HPDE6-E6E7 (cell line): ENCODE results near the gene PCDH9.
A peak's percentile ranks its signal among the peaks of the same experiment; 100 is the strongest.
"Not testable (repeated sequence)": the region's sequence is repeated elsewhere in the genome, so short reads cannot be mapped to it uniquely, and the experiment has no call there.

Experiments used
- DNase-seq: peaks from one replicate; pipeline ENCODE4 v3.0.0; 2011; ENCODE audit warnings: missing footprints; ENCODE audit errors: extremely low spot score

PCDH9 gene

DNA sequence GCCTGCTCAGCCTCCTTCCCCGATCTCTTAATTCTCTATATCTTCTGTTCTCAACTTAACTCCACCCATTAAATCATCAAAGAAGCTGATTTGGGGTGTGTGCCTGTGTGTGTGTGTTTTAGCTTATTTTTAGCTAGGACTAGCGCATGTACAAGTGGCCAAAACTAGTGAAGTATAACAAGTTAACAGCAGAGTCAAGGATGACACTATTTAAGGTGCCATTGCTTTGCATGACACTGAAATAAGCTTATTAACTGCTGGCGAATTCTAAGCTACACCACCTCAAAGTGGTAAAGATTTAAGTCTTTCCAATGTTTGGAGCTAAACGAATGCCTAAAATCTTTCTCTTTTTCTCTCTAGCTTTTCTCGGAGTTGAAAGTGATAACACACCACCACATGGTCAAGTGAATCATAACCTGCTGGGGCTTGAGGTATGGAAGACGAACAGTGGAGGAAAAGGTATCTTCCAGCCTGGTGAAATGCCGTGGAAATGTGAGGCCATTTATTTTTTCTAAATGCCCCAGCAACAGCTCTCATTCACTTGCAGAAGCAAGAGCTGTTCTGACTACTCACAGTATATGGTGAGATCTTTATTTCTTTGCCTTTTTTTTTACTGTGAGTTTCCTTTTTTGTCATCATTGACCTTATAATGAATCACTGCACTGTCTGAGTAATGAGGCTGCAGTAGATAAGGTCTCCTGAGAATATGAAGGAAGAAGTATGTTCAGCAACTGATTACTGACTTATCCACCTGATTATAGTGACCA lies 570.3 kb downstream of the PCDH9 start:
- DNase-seq = peak; percentile 39

DNA sequence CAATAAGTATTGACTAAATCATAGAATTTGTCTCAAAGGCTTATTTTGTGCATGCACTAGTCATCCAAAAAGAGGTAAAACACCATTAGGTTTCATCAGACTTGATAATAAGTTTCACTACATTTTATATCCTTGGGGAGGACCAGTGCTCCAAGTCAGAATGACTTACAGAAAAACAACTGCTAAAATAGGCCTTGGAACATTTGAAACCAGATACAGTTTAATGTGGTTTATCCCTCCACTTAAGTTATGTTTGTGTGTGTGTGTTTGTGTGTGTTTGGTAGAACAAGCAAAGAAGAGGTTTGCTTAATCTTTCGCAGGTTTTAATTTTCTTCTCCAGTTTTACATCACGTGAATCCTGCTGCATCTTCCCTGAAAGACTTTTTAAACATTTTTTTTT lies 570.9 kb downstream of the PCDH9 start:
- DNase-seq = no peak

DNA sequence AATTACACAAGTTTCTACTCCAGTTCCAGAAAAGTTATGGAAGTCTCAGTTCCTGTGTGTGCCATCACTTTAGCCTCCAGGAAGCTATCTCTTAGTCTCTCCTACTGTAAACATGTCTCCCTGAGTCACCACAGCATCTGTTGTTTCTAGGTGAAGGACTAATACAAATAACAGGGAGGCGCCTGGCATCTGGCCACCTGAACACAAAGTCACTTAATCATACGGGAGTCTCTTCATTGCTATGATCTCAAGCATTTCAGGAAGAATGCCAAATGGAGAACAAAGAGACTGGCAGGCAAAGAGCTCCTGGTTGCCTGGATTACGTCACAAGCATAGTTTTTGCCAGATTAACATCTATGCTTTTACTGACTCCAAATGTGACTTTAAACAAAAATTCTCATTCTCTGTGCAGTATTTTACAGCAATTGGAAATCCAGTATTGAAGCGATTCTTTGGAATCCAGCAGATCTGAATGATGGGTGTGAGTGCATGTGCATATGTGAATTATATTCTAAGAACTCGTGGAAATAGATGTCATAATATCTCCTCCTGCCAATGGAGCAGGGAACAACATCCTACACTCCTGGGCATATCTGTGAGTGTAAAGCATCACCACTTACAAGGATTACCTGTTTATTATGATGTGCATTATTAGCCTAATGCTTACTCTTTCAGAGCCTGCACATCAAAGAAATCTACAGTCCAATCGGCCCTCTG lies 572.8 kb downstream of the PCDH9 start:
- DNase-seq = peak; percentile 64

DNA sequence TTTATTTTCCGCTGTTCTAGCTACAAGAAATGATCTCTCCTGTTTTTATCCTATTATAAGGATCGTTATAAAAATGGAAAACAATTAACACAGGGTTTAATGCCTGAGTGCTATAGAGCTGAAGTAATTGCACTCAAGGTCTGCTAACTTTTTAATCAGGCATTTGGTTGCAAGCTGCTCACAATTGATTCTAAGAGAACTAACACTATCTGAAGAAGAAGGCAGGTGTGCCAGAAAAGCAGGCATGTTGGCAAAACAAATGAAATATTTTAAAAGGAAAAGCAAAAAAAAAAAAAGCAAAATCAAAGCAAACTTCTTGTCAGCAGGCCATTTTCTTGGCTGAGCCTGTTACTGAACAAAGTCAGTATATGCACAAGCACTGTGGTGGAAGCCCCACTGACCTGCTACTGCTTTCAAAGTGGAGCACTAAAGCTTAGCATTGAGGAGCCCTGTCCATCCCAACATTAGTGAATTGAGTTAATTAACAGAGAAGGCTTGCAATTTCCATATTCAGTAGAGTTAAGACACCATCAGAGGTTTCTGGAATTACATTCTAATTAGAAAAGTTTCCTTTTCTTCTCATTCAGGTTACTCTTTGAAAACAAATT lies 574.2 kb downstream of the PCDH9 start:
- no peak for DNase-seq

DNA sequence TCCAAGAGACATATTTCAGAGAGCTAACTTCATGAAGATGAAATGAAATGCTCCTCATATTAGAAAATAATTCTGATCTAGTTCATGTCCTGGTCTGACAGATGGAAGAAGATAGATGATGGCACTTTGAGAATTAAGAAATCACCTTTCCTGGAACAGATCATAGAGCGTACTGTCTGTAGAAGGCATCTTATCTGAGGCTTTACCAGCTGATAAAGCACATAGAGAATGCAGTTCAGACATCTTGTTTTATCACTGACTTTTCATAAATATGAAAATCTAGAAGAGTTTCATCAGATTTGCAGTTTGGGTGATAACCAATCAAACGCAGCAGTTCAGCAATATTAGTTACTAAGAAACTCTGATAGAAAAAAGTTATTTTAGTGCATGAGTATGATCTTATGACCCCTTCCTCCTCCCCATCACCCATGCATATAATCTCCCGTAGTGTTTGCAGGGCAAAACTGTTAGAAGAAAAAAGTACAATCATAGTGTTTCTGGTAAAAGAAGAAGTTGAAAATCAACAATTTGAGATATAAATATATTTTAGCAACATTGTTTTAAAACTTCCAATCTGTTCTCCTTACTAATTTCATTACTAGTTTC lies 585.2 kb downstream of the PCDH9 start:
- no peak for DNase-seq

DNA sequence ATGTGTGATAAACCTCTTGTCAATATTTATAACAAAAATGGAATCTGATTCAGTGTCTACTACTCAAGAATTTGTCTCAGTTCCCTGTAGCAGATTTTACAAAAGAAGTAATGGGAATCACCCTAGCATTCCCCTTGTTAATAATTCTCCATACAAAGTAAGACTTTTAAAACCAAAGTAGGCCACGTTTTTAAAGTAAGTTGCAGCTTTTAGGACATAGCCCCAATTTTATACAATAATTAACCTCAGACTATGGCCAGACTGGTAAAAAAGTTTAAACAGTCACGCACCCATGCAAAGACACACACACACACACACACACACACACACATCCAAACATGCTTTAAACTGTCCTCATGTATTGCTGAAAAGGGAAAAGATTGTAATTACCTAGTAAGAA lies 589.9 kb downstream of the PCDH9 start:
- no peak for DNase-seq

DNA sequence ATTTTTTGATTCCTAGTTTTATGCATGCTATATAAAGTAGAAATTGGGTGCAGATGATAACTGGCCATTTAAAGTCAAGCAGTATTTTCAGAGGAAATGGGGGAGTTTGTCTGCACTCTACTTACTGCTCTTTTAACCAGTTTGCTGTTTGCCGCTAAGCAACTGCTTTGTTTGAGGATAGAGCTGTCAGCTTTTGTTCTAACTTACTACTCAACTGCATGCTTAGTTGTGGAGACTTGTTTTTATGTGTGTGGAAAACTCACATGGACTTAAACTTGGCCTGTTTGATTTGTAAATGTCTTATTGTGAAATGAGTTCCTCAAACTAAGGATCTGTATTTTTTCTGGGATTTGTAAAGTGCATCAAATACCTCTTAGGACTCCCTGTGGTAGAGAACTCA lies 591.1 kb downstream of the PCDH9 start:
- DNase-seq = no peak

DNA sequence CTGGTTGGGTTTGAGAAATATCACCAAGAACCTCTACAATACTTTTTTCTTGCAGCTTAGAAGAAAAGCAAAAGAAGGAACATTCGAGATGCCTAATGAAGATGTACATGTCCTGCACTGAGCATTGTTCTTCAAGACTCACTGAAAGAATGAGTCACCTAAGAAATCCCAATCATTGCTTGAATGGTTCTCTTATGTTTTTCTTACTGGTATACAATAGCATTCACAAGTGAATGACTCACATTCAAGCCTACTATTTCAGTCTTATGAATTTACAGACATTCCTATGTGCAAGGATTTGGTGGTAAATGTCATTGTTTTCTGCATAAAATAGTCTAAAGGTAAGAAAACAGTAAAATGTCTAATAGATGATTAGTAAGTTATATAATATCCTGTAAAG lies 594.6 kb downstream of the PCDH9 start:
- peak; percentile 53 for DNase-seq

DNA sequence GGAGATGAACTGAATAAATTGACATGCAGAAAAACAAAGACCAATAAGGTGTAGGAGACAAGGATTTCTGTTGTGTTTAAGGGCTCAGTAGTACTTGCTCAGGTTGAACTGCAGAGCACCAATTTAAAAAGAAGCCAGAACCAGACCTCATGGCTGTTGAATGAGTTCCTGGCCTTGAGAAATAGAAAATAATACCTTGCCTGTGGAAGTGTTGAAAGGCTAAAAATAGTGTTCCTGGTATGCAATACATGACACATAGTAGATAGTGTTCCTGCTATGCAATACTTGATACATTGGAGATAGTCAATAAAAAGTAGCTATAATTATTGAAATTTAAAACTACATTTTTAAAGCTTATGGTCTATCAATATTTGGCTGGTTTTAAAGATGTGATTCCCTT lies 595.8 kb downstream of the PCDH9 start:
- no peak for DNase-seq

DNA sequence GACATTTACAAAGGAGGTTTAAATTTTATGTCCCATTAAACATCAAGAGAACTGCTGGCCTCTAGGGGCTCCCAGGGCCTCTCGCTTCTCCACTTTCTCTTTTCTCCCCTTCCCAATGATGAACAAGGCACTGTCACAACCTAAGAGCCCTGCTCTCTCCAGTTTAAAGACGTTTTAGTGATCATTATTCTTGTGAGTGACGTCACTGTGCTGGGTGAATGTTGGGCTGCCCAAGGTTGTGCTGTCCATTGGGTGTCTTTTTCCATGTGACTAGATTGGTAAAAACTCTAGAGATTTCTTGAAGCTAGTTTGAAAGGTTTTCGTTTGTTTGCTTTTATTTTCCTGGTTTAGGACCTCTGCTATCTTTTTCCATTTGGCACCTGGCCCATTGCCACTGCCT lies 602.6 kb downstream of the PCDH9 start:
- no peak for DNase-seq

DNA sequence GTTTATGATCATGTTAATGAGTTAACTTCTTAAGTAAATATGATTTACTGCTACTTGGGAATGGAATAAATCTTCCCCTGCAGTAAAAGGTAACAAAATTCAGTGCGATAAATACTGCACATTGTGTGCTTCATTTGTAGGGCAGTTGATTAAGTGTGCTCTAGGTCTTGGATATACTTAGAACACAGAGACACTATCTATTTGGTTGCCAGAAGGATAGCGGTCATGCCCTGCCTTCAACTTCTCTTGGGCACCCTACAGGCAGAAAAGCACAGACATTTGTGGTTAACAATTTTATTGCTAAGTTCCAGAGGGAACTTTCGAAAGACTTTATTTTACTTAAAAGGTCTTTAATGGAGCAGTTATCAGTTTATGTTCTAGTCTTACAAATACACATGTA lies 605.8 kb downstream of the PCDH9 start:
- DNase-seq = no peak

DNA sequence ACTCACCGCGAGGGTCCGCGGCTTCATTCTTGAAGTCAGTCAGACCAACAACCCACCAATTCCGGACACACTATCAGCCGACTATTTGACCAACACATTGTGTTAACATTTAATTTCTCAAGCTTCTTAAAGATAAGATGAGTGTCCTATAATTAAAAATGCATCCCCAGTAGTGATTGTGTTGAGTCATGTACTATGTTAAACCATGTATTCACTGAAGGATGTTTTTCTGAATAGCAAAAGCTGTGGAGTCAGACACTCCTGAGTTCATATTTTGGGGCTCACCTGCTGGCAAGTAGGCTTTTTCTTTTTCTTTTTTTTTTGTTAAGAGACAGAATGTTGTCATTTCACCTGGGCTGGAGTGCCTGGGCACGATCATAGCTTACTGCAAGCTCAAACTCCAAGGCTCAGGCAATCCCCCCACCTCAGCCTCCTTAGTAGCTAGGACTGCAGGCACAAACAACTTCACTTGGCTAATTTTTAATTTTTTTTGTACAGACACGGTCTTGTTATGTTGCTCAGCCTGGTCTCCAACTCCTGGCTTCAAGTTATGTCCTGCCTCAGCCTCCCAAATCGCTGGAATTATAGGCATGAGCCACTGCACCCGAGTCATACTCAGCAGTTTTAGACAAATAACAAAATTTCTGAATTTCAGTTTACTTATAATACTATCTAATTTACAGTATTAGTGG lies 606.9 kb downstream of the PCDH9 start:
- DNase-seq = no peak

DNA sequence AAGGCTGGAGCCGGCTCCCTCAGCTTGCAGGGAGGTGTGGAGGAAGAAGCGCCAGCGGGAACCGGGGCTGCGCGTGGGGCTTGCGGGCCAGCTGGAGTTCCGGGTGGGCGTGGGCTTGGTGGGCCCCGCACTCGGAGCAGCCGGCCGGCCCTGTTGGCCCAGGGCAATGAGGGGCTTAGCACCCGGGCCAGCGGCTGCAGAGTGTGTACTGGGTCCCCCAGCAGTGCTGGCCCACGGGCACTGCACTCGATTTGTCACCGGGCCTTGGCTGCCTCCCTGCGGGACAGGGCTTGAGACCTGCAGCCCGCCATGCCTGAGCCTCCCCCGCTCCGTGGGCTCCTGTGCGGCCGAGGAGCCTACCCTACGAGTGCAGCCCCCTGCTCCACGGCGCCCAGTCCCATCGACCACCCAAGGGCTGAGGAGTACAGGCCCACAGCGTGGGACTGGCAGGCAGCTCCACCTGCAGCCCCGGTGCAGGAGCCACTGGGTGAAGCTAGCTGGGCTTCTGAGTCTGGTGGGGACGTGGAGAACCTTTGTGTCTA lies 608.2 kb downstream of the PCDH9 start:
- not testable (repeated sequence) for DNase-seq

DNA sequence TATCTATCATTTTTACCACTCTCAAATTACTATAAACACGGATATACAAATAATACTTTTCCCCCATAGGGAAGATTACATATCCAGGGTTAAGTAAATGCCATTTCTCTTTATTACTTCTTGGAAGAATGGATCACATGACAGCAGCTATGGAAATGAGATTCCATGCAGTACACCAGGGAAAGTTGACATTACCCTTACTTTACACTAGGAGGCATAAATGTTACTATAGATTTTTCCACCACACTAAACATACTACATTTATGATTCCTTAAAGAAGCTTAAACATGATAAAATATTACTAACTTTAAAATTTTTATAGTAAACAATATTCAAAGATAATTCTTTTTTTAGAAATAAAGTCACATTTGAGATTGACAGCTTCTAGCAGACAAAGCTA lies 611.4 kb downstream of the PCDH9 start:
- DNase-seq = peak; percentile 32

DNA sequence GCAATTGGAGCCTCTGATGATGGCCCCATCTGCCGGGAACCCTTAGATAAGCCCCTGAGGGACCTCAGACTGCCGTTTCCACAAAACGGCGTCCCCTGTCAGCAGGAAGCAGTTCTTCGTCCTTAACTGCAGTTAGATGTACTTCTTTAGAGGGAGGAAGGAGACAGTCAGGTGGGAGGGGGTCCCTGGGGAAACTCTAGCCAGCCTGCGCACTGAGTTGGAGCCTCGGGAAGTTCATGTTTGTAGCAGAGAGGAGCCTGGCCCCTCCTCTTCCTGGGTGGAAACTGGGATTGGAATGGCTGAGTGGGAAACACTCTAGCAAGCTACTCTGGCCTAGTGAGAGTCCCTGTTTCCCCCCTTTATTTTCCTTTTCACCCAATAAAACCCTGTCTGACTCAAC lies 612.4 kb downstream of the PCDH9 start:
- DNase-seq = no peak

DNA sequence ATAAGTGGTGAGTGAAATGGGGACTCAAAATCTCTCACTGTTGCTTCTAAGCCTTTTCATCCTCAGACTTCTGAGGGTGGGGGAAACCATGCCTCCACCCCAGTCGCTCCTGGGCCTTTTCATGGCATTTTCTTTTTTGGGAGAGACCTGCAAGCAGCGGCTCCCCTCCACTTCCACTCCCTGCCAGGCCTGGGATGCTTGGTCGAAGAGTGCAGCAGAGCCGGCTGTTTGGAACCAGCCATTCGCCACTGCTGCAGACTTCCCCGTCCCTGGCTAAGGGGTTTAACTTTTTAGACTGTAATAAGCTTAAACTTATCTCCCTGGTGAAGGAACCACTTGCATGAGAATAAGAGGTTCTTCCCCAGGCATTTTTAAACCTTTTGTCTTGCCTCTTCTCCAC lies 617.2 kb downstream of the PCDH9 start:
- DNase-seq = no peak

DNA sequence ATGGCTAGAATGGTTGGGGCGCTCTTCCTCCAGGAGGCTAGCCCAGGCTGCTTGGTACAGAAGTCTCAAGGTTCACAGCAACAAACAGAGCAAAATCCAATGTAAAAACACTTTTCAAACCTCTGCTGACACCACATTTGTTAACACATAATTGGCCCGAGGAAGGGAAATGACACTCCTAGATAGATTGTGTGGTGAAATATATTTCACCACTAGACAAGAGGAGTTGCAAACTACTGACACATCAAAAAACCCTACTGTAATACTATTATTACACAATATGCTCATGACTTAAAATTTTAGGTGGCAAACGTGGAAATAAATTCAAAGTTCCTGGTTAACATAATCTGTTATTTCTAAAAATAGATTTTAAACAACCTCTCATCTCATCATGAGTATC lies 643.6 kb downstream of the PCDH9 start:
- no peak for DNase-seq

DNA sequence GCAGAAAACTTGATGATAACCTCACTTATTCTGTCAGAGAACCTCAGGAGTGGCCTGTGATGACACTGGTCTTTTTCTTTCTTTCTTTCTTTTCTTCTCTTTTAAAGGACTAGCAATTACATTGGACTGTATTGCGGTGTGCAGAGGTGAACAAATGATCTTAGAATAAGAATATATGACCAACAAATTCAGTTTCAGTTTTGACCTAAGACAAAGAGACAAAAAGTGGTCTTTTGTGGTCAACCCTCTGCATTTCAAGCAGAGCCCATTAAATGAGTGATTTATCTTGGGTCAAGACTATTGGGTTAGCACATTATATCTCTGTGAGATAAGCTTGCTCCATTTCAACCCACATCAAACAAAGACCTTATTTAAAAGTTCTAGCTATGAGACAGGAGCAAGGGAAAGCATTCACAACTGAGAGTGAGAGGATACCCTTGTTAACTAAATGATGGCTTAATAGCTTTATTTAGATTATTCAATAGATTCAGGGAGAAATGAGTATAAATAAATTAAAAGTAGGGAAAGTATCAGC lies 644.4 kb downstream of the PCDH9 start:
- DNase-seq = no peak

DNA sequence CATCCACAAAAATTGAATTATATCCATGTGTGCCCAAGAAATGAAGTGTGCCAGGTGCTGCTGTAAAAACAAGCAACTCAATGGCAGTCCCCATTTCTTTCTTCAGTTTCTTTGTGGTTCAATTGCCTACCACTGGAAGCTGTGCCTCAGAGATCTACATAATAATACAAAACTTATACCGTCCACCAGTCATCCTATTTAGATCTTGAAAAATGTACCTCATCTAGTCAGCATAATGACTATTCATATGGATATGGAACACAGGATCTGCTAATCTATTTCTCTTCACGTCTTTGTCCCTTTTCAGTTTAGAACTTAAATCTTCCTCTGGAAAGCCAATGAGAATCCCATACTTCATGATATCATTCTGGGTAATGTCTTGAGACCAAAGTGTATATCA lies 648.5 kb downstream of the PCDH9 start:
- DNase-seq = no peak

DNA sequence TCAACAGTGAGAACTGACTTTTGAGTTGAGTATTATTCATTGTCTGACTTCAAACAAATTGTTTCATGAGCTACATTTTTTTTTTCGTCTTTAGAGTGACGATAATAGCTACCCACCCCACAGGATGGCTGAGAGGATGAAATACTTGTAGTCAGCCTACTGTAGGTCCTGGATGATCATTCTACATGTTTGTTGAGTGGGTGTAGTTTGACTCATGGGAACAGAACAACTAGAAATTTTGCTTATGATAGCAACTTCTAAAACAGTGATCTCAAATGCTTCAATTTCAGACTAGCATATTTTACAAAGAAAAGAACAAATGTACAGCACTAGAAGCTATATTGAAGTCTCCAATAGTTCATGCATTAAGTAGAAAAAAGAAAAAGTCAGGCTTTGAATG lies 651.8 kb downstream of the PCDH9 start:
- no peak for DNase-seq

DNA sequence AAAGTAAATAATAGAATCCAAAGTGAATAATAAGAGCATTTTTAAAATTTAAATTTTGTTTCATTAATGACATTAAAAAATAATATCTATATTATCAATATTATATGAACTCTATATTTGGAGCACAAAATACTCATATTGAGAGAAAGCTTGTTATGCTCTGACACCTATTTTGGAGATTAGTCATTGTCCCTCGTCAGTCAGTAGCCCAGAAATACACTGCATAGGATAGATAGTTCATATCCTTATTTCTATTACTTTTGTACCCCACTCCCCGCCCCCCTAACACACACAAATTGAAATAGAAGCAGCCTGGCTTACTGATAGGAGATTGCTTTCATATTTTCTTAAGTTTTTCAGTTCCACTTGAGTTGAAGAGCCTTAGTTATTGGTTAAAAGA lies 652.8 kb downstream of the PCDH9 start:
- no peak for DNase-seq

DNA sequence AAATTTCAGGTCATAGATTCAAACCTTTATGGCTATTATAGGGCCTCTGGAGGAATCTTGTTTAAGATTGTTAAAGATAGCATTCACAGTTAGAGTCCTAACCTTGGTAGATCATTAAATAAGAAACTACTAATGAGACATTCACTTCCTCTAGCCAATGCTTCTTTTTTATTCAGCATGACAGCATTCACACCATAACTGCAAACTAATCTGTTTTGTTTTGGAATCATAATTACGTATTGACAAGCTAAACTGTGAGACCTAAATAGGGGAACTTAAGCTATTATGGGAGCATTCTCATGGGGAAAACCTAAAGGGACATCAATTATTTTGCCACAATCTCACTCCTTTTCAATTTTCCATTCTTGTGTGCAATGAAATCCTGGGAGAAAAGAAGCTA lies 653.8 kb downstream of the PCDH9 start:
- DNase-seq = no peak
